Upper lobe of left lung (tissue), 6 donors: ENCODE results near the gene XYLT1. TPM values are rescaled to one million over a fixed set of nuclear protein-coding genes. Genes with fewer than 3 reads are reported as not detected.

ENCODE experiments used
- ATAC-seq, 2 donors: fragments of 200-7000 bp; cut with Tn5 transposase; one replicate each; pipeline ENCODE4 v1.9.1; 2022; ENCODE audit warnings: mild to moderate bottlenecking in 2 of 2, moderate library complexity in 2 of 2; ENCODE audit not compliant: low FRiP score in 2 of 2
- DNase-seq, 2 donors: peaks; one replicate each; pipeline ENCODE4 v3.0.0-alpha.2; 2019 to 2020
- H3K27ac ChIP-seq, 4 donors: fragments of 200-600 bp; sonication (generic); one replicate each; pipeline ENCODE4 v1.5.1; 2016 to 2019
- H3K27me3 ChIP-seq, 4 donors: fragments of 200-600 bp; sonication (generic); one replicate each; pipeline ENCODE4 v1.5.1; 2017 to 2019
- H3K36me3 ChIP-seq, 4 donors: fragments of 200-600 bp; sonication (generic); one replicate each; pipeline ENCODE4 v1.5.1; 2016 to 2019
- H3K4me1 ChIP-seq, 4 donors: fragments of 200-600 bp; sonication (generic); one replicate each; pipeline ENCODE4 v1.5.1; 2018 to 2019
- H3K4me3 ChIP-seq, 4 donors: fragments of 200-600 bp; sonication (generic); one replicate each; pipeline ENCODE4 v1.5.1; 2017 to 2019; ENCODE audit warnings: mild to moderate bottlenecking in 2 of 4, moderate library complexity in 1 of 4
- H3K9me3 ChIP-seq, 4 donors: fragments of 200-600 bp; sonication (generic); one replicate each; pipeline ENCODE4 v1.5.1; 2018 to 2019
- CTCF ChIP-seq, 6 experiments: fragments of 450-650 bp in 4 of 6; fragments of 200-600 bp in 2 of 6; sonication (generic) in 2 of 6; IDR thresholded peaks; one replicate each; pipeline ENCODE4 v1.5.1; 2016 to 2019; ENCODE audit warnings: antibody characterized with exemption in 6 of 6
- EP300 ChIP-seq, 4 donors: sonication (generic); formaldehyde crosslinking; IDR thresholded peaks; one replicate each; pipeline ENCODE4 v1.5.1; 2017; ENCODE audit warnings: antibody characterized with exemption in 4 of 4, control low read depth in 2 of 4
- POLR2A ChIP-seq, 4 donors: fragments of 450-650 bp; IDR thresholded peaks; one replicate each; pipeline ENCODE4 v1.5.1; 2016 to 2017; ENCODE audit warnings: antibody characterized with exemption in 4 of 4, mild to moderate bottlenecking in 2 of 4
- POLR2AphosphoS5 ChIP-seq, 2 donors: sonication (generic); formaldehyde crosslinking; IDR thresholded peaks; one replicate each; pipeline ENCODE4 v1.5.1; 2017; ENCODE audit warnings: antibody characterized with exemption in 2 of 2
- WGBS, 2 donors: methylation state at CpG; one replicate each; pipeline ENCODE4 v1.1.5; 2017 to 2018; 5-methylcytosine and 5-hydroxymethylcytosine counted together
- total RNA-seq, 6 donors: library from RNA; depleted of rRNA in 4 of 6; stranded (reverse); fragments of >200 nt in 4 of 6; gene quantifications; one replicate each; pipeline versions ENCODE4 v1.1.0 to v1.2.1, GENCODE V29; 2016 to 2021
- donor health status: DM: no; HTN: no; CAD: no; lungs with moderate emphysema.
- donor health status: DM: no; HTN: yes; CAD: no; lungs with severe emphysema.

Gene XYLT1
- total RNA-seq, 6 donors from 2014 or later = 3.0 to 26.2 (median 6.8) TPM

- Histone ChIP-seq H3K9me3 (no peaks in the 10 kb centered on the region), H3K4me1 (peaks cover 22 to 40% (median 31%) of the 10 kb centered on the region in 4 donors), H3K27me3 (no peaks in the 10 kb centered on the region), H3K27ac (no peak overlapping the region), H3K4me3 (peak overlapping the region in 3 of 4 donors; percentile 58 to 80 (median 62)), H3K36me3 (no peaks in the 10 kb centered on the region)
- TF ChIP-seq CTCF (IDR thresholded peaks at IDR 0.05) (no peak), POLR2A (IDR thresholded peaks at IDR 0.05) (no peak), EP300 (IDR thresholded peaks at IDR 0.05) (no peak), POLR2AphosphoS5 (IDR thresholded peaks at IDR 0.05) (no peak)
- ATAC-seq (no peak), DNase-seq (no peak)
- WGBS, 2 donors = 50 to 59% methylated on average over 5 to 7 of the region's 7 CpGs
These were observed 2.1 kb downstream of the XYLT1 start for GRCh38 chr16:17468611-17469010.

- ATAC-seq (peak in 1 of 2 donors; percentile 57), DNase-seq (peak in 1 of 2 donors; percentile 56)
- no peaks in the 10 kb centered on the region for H3K36me3 ChIP-seq
- 17 to 30% methylated on average over 6 of the region's 6 CpGs for WGBS, 2 donors
- no peaks in the 10 kb centered on the region for H3K9me3 ChIP-seq
- H3K4me3 ChIP-seq = peak overlapping the region in 2 of 4 donors; percentile 8 to 80
- no peak overlapping the region for H3K27ac ChIP-seq
- no peaks in the 10 kb centered on the region for H3K27me3 ChIP-seq
- TF ChIP-seq EP300 (IDR thresholded peaks at IDR 0.05) (no peak), POLR2AphosphoS5 (IDR thresholded peaks at IDR 0.05) (no peak), CTCF (IDR thresholded peaks at IDR 0.05) (peak; percentile 41 to 67 (median 50))
- H3K4me1 ChIP-seq = peaks cover 22 to 40% (median 31%) of the 10 kb centered on the region in 4 donors
These were observed 2.7 kb downstream of the XYLT1 start for GRCh38 chr16:17467923-17468540.

- WGBS, 2 donors = 75 to 76% methylated on average over 8 of the region's 8 CpGs
- DNase-seq = no peak
- no peak overlapping the region for H3K4me3 ChIP-seq
- H3K36me3 ChIP-seq = no peaks in the 10 kb centered on the region
- TF ChIP-seq EP300 (IDR thresholded peaks at IDR 0.05) (no peak), CTCF (IDR thresholded peaks at IDR 0.05) (no peak), POLR2A (IDR thresholded peaks at IDR 0.05) (no peak), POLR2AphosphoS5 (IDR thresholded peaks at IDR 0.05) (no peak)
- peaks cover 22 to 40% (median 33%) of the 10 kb centered on the region in 4 donors for H3K4me1 ChIP-seq
- H3K27me3 ChIP-seq = no peaks in the 10 kb centered on the region
- no peaks in the 10 kb centered on the region for H3K9me3 ChIP-seq
- H3K27ac ChIP-seq = no peak overlapping the region
- no peak for ATAC-seq
These were observed 3.9 kb downstream of the XYLT1 start for GRCh38 chr16:17466876-17467275.

GRCh38 chr16:17465460-17465859 lies 5.3 kb downstream of the XYLT1 start:
- Histone ChIP-seq H3K4me1 (peaks cover 19 to 32% (median 27%) of the 10 kb centered on the region in 4 donors), H3K27ac (no peak overlapping the region), H3K27me3 (no peaks in the 10 kb centered on the region), H3K4me3 (no peak overlapping the region), H3K9me3 (no peaks in the 10 kb centered on the region), H3K36me3 (no peaks in the 10 kb centered on the region)
- 77 to 82% methylated on average over 6 of the region's 6 CpGs for WGBS, 2 donors
- no peak for TF ChIP-seq CTCF (IDR thresholded peaks at IDR 0.05)
- no peak for TF ChIP-seq POLR2AphosphoS5 (IDR thresholded peaks at IDR 0.05)
- TF ChIP-seq EP300 (IDR thresholded peaks at IDR 0.05) = no peak
- TF ChIP-seq POLR2A (IDR thresholded peaks at IDR 0.05) = no peak
- DNase-seq (no peak), ATAC-seq (no peak)

GRCh38 chr16:17463335-17463734 lies 7.4 kb downstream of the XYLT1 start:
- 77 to 83% methylated on average over 2 of the region's 2 CpGs for WGBS, 2 donors
- no peaks in the 10 kb centered on the region for H3K27me3 ChIP-seq
- no peaks in the 10 kb centered on the region for H3K9me3 ChIP-seq
- no peak overlapping the region for H3K27ac ChIP-seq
- no peaks in the 10 kb centered on the region for H3K36me3 ChIP-seq
- TF ChIP-seq CTCF (IDR thresholded peaks at IDR 0.05) (no peak), POLR2AphosphoS5 (IDR thresholded peaks at IDR 0.05) (no peak), POLR2A (IDR thresholded peaks at IDR 0.05) (no peak), EP300 (IDR thresholded peaks at IDR 0.05) (no peak)
- peaks cover 5 to 13% (median 11%) of the 10 kb centered on the region in 4 donors for H3K4me1 ChIP-seq
- DNase-seq = no peak
- no peak overlapping the region for H3K4me3 ChIP-seq
- ATAC-seq = no peak
